Measurements from ENCODE around the gene GPC5.
"Not testable (repeated sequence)": the region's sequence is repeated elsewhere in the genome, so short reads cannot be mapped to it uniquely, and the experiment has no call there.

Gene GPC5

GRCh38 chr13:92681239-92681638 is 1282.8 kb downstream of the GPC5 start:
- DNase-seq (ENCODE audit: low read depth in 1 of 2, low spot score in 1 of 2): no peak

- no peak for DNase-seq (ENCODE audit: low read depth in 1 of 2, low spot score in 1 of 2)
Observed at GRCh38 chr13:92682832-92683517, 1284.6 kb downstream of the GPC5 start.

GRCh38 chr13:92694047-92694446 is 1295.6 kb downstream of the GPC5 start:
- no peak for DNase-seq (ENCODE audit: low read depth in 1 of 2, low spot score in 1 of 2)

- not testable (repeated sequence) for DNase-seq (ENCODE audit: low read depth in 1 of 2, low spot score in 1 of 2)
Observed at GRCh38 chr13:92695827-92696226, 1297.4 kb downstream of the GPC5 start.

- no peak for DNase-seq (ENCODE audit: low read depth in 1 of 2, low spot score in 1 of 2)
Observed at GRCh38 chr13:92716749-92717148, 1318.3 kb downstream of the GPC5 start.

GRCh38 chr13:92717857-92718256 is 1319.4 kb downstream of the GPC5 start:
- DNase-seq (ENCODE audit: low read depth in 1 of 2, low spot score in 1 of 2): no peak

- DNase-seq (ENCODE audit: low read depth in 1 of 2, low spot score in 1 of 2): no peak
Observed at GRCh38 chr13:92719868-92720267, 1321.4 kb downstream of the GPC5 start.

GRCh38 chr13:92721620-92722019 is 1323.2 kb downstream of the GPC5 start:
- no peak for DNase-seq (ENCODE audit: low read depth in 1 of 2, low spot score in 1 of 2)

- DNase-seq (ENCODE audit: low read depth in 1 of 2, low spot score in 1 of 2): no peak
Observed at GRCh38 chr13:92727118-92727517, 1328.7 kb downstream of the GPC5 start.

- DNase-seq (ENCODE audit: low read depth in 1 of 2, low spot score in 1 of 2): no peak
Observed at GRCh38 chr13:92734068-92734467, 1335.6 kb downstream of the GPC5 start.

GRCh38 chr13:92734545-92734944 is 1336.1 kb downstream of the GPC5 start:
- DNase-seq (ENCODE audit: low read depth in 1 of 2, low spot score in 1 of 2): no peak

GRCh38 chr13:92735909-92736308 is 1337.5 kb downstream of the GPC5 start:
- no peak for DNase-seq (ENCODE audit: low read depth in 1 of 2, low spot score in 1 of 2)

GRCh38 chr13:92739306-92739818 is 1340.9 kb downstream of the GPC5 start:
- no peak for DNase-seq (ENCODE audit: low read depth in 1 of 2, low spot score in 1 of 2)

- DNase-seq (ENCODE audit: low read depth in 1 of 2, low spot score in 1 of 2): no peak
Observed at GRCh38 chr13:92743992-92744391, 1345.6 kb downstream of the GPC5 start.

GRCh38 chr13:92745258-92745657 is 1346.8 kb downstream of the GPC5 start:
- no peak for DNase-seq (ENCODE audit: low read depth in 1 of 2, low spot score in 1 of 2)

GRCh38 chr13:92752705-92753104 is 1354.3 kb downstream of the GPC5 start:
- DNase-seq (ENCODE audit: low read depth in 1 of 2, low spot score in 1 of 2): not testable (repeated sequence)

- no peak for DNase-seq (ENCODE audit: low read depth in 1 of 2, low spot score in 1 of 2)
Observed at GRCh38 chr13:92761710-92762109, 1363.3 kb downstream of the GPC5 start.

- DNase-seq (ENCODE audit: low read depth in 1 of 2, low spot score in 1 of 2): no peak
Observed at GRCh38 chr13:92767468-92767867, 1369.0 kb downstream of the GPC5 start.

GRCh38 chr13:92768602-92769001 is 1370.2 kb downstream of the GPC5 start:
- DNase-seq (ENCODE audit: low read depth in 1 of 2, low spot score in 1 of 2): no peak

GRCh38 chr13:92769046-92769445 is 1370.6 kb downstream of the GPC5 start:
- no peak for DNase-seq (ENCODE audit: low read depth in 1 of 2, low spot score in 1 of 2)

- DNase-seq (ENCODE audit: low read depth in 1 of 2, low spot score in 1 of 2): no peak
Observed at GRCh38 chr13:92775658-92776057, 1377.2 kb downstream of the GPC5 start.

GRCh38 chr13:92781965-92782690 is 1383.7 kb downstream of the GPC5 start:
- no peak for DNase-seq (ENCODE audit: low read depth in 1 of 2, low spot score in 1 of 2)

- no peak for DNase-seq (ENCODE audit: low read depth in 1 of 2, low spot score in 1 of 2)
Observed at GRCh38 chr13:92802776-92803175, 1404.4 kb downstream of the GPC5 start.

Measured in stimulated activated CD4-positive, alpha-beta T cell treated with anti-CD3 and anti-CD28 coated beads, Interleukin-15, amount 100 ng/mL, for 1 hour (primary cell).